BLaER1 (cell line): ENCODE results near the gene F9.

Experiments used
- H3K27ac ChIP-seq: shearing (Covaris generic); formaldehyde crosslinking; 2 replicates; pipeline ENCODE4 v1.8.1; 2022
- H3K27me3 ChIP-seq: shearing (Covaris generic); formaldehyde crosslinking; 2 replicates; pipeline ENCODE4 v1.8.1; 2022
- H3K36me3 ChIP-seq: shearing (Covaris generic); formaldehyde crosslinking; 2 replicates; pipeline ENCODE4 v1.8.1; 2022
- H3K4me1 ChIP-seq: shearing (Covaris generic); formaldehyde crosslinking; 2 replicates; pipeline ENCODE4 v1.8.1; 2022
- H3K4me2 ChIP-seq: shearing (Covaris generic); formaldehyde crosslinking; 2 replicates; pipeline ENCODE4 v1.8.1; 2022
- H3K4me3 ChIP-seq: shearing (Covaris generic); formaldehyde crosslinking; 2 replicates; pipeline ENCODE4 v1.8.1; 2022
- H3K9ac ChIP-seq: shearing (Covaris generic); formaldehyde crosslinking; 2 replicates; pipeline ENCODE4 v1.8.1; 2022
- H3K9me3 ChIP-seq: shearing (Covaris generic); formaldehyde crosslinking; 2 replicates; pipeline ENCODE4 v1.8.1; 2022
- H4K20me1 ChIP-seq: shearing (Covaris generic); formaldehyde crosslinking; 2 replicates; pipeline ENCODE4 v1.8.1; 2022
- Cebpa-rat ChIP-seq: shearing (Covaris generic); IDR thresholded peaks from 2 replicates; pipeline ENCODE4 v1.8.1; 2022

Gene F9

DNA sequence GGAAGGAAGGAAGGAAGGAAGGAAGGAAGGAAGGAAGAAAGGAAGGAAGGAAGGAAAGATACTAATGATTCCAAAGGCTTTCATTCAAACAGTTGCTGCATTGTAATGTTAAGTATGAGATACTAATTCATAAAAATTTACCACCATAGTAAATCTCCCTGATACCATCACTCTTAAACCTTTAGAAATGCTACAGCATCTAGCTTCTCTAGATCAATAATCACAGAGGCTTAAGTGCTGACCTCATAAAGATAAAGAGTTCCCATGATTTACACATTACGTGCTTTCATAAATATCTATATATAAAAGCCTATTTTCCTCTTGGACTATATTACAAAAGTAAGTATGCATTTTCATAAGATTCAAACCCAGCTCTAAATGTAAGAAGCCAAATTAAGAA, 36.4 kb downstream of the F9 start:
- no peak for TF ChIP-seq Cebpa-rat
- no peak overlapping the region for H3K27ac ChIP-seq
- H3K36me3 ChIP-seq: no peaks in the 10 kb centered on the region
- no peaks in the 10 kb centered on the region for H4K20me1 ChIP-seq
- H3K27me3 ChIP-seq: peaks cover 89% of the 10 kb centered on the region
- no peaks in the 10 kb centered on the region for H3K9me3 ChIP-seq
- H3K4me1 ChIP-seq: no peaks in the 10 kb centered on the region
- H3K9ac ChIP-seq: no peak overlapping the region
- H3K4me2 ChIP-seq: no peak overlapping the region
- no peak overlapping the region for H3K4me3 ChIP-seq

DNA sequence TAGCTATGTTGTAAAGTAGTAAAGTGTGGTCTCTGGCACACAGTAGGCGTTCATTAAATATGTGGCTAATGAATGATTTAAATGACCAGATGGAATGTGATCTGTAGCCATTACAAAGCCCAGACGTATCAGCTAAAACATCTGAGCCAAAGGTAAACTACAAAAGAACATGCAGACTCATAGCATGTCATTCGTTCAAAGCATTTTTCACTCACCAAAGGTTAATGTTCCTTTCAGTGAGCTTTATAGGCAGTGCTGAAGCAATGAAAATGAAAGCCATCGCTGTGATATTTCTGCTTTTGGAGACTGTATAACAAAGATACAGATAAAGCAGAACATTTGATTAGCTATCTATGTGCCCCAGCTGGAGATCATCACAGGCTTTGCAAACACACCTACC, 50.5 kb downstream of the F9 start:
- TF ChIP-seq Cebpa-rat: no peak
- Histone ChIP-seq H3K4me3 (no peak overlapping the region), H3K9ac (no peak overlapping the region), H3K36me3 (no peaks in the 10 kb centered on the region), H3K9me3 (no peaks in the 10 kb centered on the region), H3K4me1 (no peaks in the 10 kb centered on the region), H3K27me3 (peaks cover 71% of the 10 kb centered on the region), H3K27ac (no peak overlapping the region), H3K4me2 (no peak overlapping the region), H4K20me1 (no peaks in the 10 kb centered on the region; the same call in 1 of the 2 replicates)

DNA sequence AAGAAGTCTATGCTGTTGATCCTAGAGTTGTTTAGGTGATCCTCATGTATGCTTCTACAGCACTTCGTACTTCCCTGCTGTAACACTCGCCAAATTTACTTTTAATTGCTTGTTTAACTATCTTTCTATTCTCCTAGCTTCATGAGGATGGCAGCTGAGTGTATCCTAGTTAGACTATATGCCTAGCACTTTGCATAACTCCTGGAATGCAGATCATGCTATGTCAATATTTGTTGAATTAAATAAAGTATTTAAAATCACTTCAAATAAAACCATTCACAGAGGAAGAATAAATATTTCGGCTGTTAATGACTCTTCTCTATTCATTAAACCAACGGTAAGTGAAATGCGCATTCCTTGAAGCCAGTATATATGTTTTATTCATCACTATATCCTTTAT, 55.1 kb downstream of the F9 start:
- no peak overlapping the region for H3K4me3 ChIP-seq
- H3K4me1 ChIP-seq: no peaks in the 10 kb centered on the region
- no peak overlapping the region for H3K9ac ChIP-seq
- no peak overlapping the region for H3K27ac ChIP-seq
- no peak overlapping the region for H3K4me2 ChIP-seq
- no peaks in the 10 kb centered on the region for H4K20me1 ChIP-seq
- no peaks in the 10 kb centered on the region for H3K9me3 ChIP-seq
- H3K36me3 ChIP-seq: no peaks in the 10 kb centered on the region
- TF ChIP-seq Cebpa-rat: no peak
- peaks cover 83% of the 10 kb centered on the region for H3K27me3 ChIP-seq

DNA sequence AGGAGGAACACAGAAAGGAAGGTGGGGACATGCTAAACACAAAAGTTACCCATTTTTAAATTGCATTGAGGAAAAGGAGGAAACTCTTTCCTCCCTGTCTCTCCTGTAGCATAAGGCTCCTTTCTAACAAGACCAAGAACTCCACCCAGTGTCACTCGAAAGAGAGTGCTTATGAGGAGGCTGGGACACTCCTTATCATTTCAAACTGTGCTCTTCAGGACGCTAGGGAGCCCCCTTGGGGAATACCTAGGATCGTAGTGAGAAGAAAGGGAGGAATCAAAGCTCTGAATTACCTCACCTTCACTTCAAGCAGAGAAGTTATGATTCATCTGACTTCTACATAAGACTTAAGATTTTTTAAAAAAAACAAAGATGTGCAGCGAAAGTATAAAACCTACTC, 65.5 kb downstream of the F9 start:
- Histone ChIP-seq H3K36me3 (no peaks in the 10 kb centered on the region), H3K4me1 (no peaks in the 10 kb centered on the region), H3K27ac (no peak overlapping the region), H3K27me3 (peaks cover 61% of the 10 kb centered on the region), H3K4me3 (no peak overlapping the region), H4K20me1 (no peaks in the 10 kb centered on the region), H3K9me3 (0 out of 2 replicates have a peak, but pooled peaks cover 4% of the 10 kb centered on the region), H3K9ac (no peak overlapping the region), H3K4me2 (no peak overlapping the region)
- TF ChIP-seq Cebpa-rat: no peak

DNA sequence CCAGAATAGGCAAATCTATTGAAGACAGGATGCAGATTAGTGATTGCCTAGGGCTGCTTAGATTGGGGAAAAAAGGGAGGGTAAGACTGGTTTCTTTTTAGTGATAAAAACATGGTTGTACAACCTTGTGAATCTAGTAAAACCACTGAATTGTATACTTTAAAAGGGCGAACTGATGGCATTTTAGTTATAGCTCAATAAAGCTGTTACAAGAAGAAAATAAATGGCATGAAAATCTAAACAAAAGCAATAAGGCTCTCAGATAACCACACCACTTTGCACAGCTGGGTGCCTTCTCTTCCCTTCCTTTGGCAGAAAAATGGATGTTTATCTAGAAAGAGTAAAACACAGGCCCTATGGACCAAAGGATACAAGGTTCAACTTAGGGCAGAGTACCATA, 69.6 kb downstream of the F9 start:
- H3K27me3 ChIP-seq: peaks cover 77% of the 10 kb centered on the region
- no peaks in the 10 kb centered on the region for H4K20me1 ChIP-seq
- no peak overlapping the region for H3K4me3 ChIP-seq
- H3K36me3 ChIP-seq: no peaks in the 10 kb centered on the region
- H3K9ac ChIP-seq: no peak overlapping the region
- no peak overlapping the region for H3K4me2 ChIP-seq
- no peak overlapping the region for H3K27ac ChIP-seq
- H3K4me1 ChIP-seq: no peaks in the 10 kb centered on the region
- H3K9me3 ChIP-seq: 0 out of 2 replicates have a peak, but pooled peaks cover 4% of the 10 kb centered on the region
- TF ChIP-seq Cebpa-rat: no peak
